ENCODE data around the gene GAS2.

DNA sequence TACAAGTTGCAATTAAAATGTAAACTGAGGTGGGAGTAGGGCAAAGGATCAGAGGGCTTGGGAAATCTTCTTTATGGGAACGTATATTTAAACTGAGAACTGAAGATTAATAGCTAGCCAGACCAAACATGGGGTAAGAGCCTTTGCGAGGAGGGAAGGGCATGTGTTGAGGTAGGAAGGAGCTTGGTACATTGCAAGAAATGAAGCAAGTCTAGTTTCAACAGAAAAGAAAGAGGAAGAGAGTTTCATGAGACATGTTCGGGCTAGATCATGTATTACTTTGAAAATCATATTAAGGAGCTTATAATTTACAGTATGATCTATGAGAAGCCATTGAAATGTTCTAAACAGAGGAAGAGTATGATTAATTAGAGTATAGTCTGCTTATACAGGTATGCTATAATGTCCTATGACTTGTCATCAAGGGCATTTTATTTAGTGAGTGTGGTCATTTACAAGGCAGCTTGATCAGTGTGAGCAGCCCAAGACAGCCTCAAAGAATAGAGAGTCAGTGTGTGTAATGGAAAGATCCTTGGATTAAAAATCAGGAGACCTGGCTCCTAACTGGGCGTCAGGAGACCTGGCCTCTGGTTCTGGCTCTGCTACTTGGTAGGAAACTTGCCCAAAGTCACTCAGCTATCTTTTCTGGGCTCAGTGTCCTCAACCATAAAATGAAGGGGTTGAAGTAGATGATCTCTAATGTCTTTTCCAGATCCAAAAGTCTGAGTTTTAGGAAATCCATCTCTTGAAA is 10.9 kb downstream of the GAS2 start:
- no peak for TF ChIP-seq IRF1 (CRISPR knock-in tag; IDR thresholded peaks at IDR 0.05; ENCODE audit: borderline replicate concordance)
- TF ChIP-seq DACH1 (IDR thresholded peaks at IDR 0.05; ENCODE audit: partially characterized antibody): no peak
- TF ChIP-seq, protein P1, sequence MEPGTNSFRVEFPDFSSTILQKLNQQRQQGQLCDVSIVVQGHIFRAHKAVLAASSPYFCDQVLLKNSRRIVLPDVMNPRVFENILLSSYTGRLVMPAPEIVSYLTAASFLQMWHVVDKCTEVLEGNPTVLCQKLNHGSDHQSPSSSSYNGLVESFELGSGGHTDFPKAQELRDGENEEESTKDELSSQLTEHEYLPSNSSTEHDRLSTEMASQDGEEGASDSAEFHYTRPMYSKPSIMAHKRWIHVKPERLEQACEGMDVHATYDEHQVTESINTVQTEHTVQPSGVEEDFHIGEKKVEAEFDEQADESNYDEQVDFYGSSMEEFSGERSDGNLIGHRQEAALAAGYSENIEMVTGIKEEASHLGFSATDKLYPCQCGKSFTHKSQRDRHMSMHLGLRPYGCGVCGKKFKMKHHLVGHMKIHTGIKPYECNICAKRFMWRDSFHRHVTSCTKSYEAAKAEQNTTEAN (CRISPR knock-in tag; IDR thresholded peaks at IDR 0.05): no peak
- no peak for TF ChIP-seq SETDB1 (IDR thresholded peaks at IDR 0.05; ENCODE audit: low read length)
- TF ChIP-seq, protein P2, sequence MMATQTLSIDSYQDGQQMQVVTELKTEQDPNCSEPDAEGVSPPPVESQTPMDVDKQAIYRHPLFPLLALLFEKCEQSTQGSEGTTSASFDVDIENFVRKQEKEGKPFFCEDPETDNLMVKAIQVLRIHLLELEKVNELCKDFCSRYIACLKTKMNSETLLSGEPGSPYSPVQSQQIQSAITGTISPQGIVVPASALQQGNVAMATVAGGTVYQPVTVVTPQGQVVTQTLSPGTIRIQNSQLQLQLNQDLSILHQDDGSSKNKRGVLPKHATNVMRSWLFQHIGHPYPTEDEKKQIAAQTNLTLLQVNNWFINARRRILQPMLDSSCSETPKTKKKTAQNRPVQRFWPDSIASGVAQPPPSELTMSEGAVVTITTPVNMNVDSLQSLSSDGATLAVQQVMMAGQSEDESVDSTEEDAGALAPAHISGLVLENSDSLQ (IDR thresholded peaks at IDR 0.05): no peak
- no peak for TF ChIP-seq MAFK (IDR thresholded peaks at IDR 0.05; ENCODE audit: low read length)
- TF ChIP-seq POLR2AphosphoS2 (IDR thresholded peaks at IDR 0.05; ENCODE audit: low read length): no peak

All from K562 (cell line).